Progenitor cell of endocrine pancreas (in vitro differentiated cells): ENCODE data around the gene VGLL4. TPM values are rescaled to one million over a fixed set of nuclear protein-coding genes. Genes with fewer than 3 reads are reported as not detected.

Experiments used
- DNase-seq: peaks from one replicate; pipeline ENCODE4 v3.0.0; 2021; ENCODE audit warnings: low spot score; ENCODE audit not compliant: unreplicated experiment
- H3K27ac Mint-ChIP-seq: 2 replicates; pipeline ENCODE4 v1.8.0; 2021; ENCODE audit warnings: mild to moderate bottlenecking, moderate library complexity, mixed read lengths
- H3K27me3 Mint-ChIP-seq: 2 replicates; pipeline ENCODE4 v1.8.0; 2021; ENCODE audit warnings: mixed read lengths
- H3K36me3 Mint-ChIP-seq: 2 replicates; pipeline ENCODE4 v1.8.0; 2022; ENCODE audit warnings: mixed read lengths; ENCODE audit not compliant: insufficient read depth
- H3K4me1 Mint-ChIP-seq: 2 replicates; pipeline ENCODE4 v1.8.0; 2021; ENCODE audit warnings: low read depth, mixed read lengths
- H3K4me3 Mint-ChIP-seq: 2 replicates; pipeline ENCODE4 v1.8.0; 2021; ENCODE audit warnings: low read depth, mild to moderate bottlenecking, moderate library complexity, mixed read lengths
- H3K9me3 Mint-ChIP-seq: 2 replicates; pipeline ENCODE4 v1.8.0; 2021; ENCODE audit warnings: low read depth, mixed read lengths
- CTCF ChIP-seq: fragments of 200-600 bp; sonication (generic); IDR thresholded peaks from one replicate; pipeline ENCODE4 v1.5.0; 2021; ENCODE audit warnings: antibody characterized with exemption, mild to moderate bottlenecking; ENCODE audit not compliant: unreplicated experiment
- total RNA-seq: library from RNA; stranded (reverse); gene quantifications from 2 replicates; pipeline ENCODE4 v1.2.1, GENCODE V29; 2021

The VGLL4 gene
- total RNA-seq, 1 donor from 2014 or later: 93.2 TPM

- no peaks in the 10 kb centered on the region for H3K9me3 Mint-ChIP-seq
- H3K27ac Mint-ChIP-seq: peak overlapping the region; percentile 82
These were observed 94.1 kb downstream of the VGLL4 start for GRCh38 chr3:11549580-11550140.

GRCh38 chr3:11548721-11549131 lies 95.0 kb downstream of the VGLL4 start:
- Mint-ChIP-seq H3K9me3 (no peaks in the 10 kb centered on the region), H3K27ac (peak overlapping the region; percentile 15), H3K4me3 (no peak overlapping the region), H3K27me3 (no peaks in the 10 kb centered on the region), H3K36me3 (peaks cover 22% of the 10 kb centered on the region), H3K4me1 (no peaks in the 10 kb centered on the region)
- DNase-seq: no peak
- TF ChIP-seq CTCF: no peak

More at GRCh38 chr3:11549580-11550140, 94.1 kb downstream of the VGLL4 start:
- no peak for TF ChIP-seq CTCF
- Mint-ChIP-seq H3K27me3 (no peaks in the 10 kb centered on the region), H3K4me3 (no peak overlapping the region), H3K4me1 (no peaks in the 10 kb centered on the region), H3K36me3 (peaks cover 22% of the 10 kb centered on the region)
- DNase-seq: no peak

- Mint-ChIP-seq H3K4me1 (no peaks in the 10 kb centered on the region), H3K4me3 (no peak overlapping the region), H3K27ac (no peak overlapping the region), H3K36me3 (peaks cover 19% of the 10 kb centered on the region), H3K27me3 (no peaks in the 10 kb centered on the region), H3K9me3 (no peaks in the 10 kb centered on the region)
- DNase-seq: no peak
- no peak for TF ChIP-seq CTCF
These were observed 96.2 kb downstream of the VGLL4 start for GRCh38 chr3:11547498-11547897.

- no peaks in the 10 kb centered on the region for H3K27me3 Mint-ChIP-seq
These were observed 96.9 kb downstream of the VGLL4 start for GRCh38 chr3:11546657-11547302.

More at GRCh38 chr3:11546657-11547302, 96.9 kb downstream of the VGLL4 start:
- TF ChIP-seq CTCF: no peak
- H3K4me3 Mint-ChIP-seq: no peak overlapping the region
- no peaks in the 10 kb centered on the region for H3K4me1 Mint-ChIP-seq
- peaks cover 14% of the 10 kb centered on the region for H3K36me3 Mint-ChIP-seq
- DNase-seq: no peak
- H3K9me3 Mint-ChIP-seq: no peaks in the 10 kb centered on the region
- peak overlapping the region; percentile 68 for H3K27ac Mint-ChIP-seq
